Measurements from ENCODE around the gene KCNK7. TPM values are rescaled to one million over a fixed set of nuclear protein-coding genes. Genes with fewer than 3 reads are reported as not detected.
A peak's percentile ranks its signal among the peaks of the same experiment; 100 is the strongest.

KCNK7 gene
- total and polyA plus RNA-seq, 2 donors = 0.66 to 3.8 TPM

DNA sequence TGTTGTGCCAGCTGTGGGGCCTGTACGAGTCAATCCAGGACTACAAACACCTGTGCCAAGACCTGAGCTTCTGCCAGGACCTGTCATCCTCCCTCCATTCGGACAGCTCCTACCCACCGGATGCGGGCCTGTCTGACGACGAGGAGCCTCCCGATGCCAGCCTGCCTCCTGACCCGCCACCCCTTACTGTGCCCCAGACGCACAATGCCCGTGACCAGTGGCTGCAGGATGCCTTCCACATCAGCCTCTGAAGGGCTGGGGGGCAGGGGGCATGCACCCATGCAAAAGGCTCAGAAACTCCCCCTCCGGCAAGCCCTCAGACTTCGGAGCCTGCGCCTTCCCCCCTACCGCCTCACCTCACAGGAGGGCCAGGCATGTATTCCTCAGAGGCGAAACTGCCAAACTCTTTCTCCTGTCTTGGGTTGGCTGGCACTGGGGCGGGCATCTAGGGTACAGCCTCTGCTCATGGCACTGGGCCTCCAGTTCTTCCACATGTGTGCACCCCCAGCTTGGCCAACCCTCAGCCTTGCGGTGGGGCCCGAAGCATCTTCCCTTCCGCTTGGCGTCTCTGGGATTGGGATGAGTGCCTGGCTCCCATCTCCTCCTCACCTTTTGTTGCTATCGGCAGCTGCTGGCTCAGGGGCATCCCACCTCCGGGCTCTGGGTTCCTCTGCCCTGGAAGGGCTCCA, 22.1 kb downstream of the KCNK7 start:
- H3K4me3 ChIP-seq (ENCODE audit: low read length in 2 of 2) = peak overlapping the region; percentile 66 to 84
- H3K27ac ChIP-seq (ENCODE audit: low read depth in 1 of 2, low read length in 1 of 2) = peak overlapping the region; percentile 66 to 78
- H3K36me3 ChIP-seq (ENCODE audit: control insufficient read depth in 2 of 2, insufficient read depth in 2 of 2, low read length in 1 of 2) = peaks cover 6 to 8% of the 10 kb centered on the region in 2 donors
- WGBS = 67% methylated on average over 22 of the region's 22 CpGs
- DNase-seq (ENCODE audit: low read depth in 6 of 9, low spot score in 9 of 9) = no peak
- no peaks in the 10 kb centered on the region for H3K27me3 ChIP-seq (ENCODE audit: control insufficient read depth in 2 of 2, insufficient read depth in 1 of 2, low read length in 1 of 2)
- H3K4me1 ChIP-seq (ENCODE audit: control insufficient read depth in 2 of 2, insufficient read depth in 2 of 2, low read length in 2 of 2) = peaks cover 43 to 74% of the 10 kb centered on the region in 2 donors
- H3K9me3 ChIP-seq (ENCODE audit: control insufficient read depth in 2 of 2, insufficient read depth in 1 of 2, low read length in 1 of 2) = no peaks in the 10 kb centered on the region

- Histone ChIP-seq H3K27ac (ENCODE audit: low read depth in 1 of 2, low read length in 1 of 2) (peak within 1 kb of the TSS; percentile 78 to 82), H3K27me3 (ENCODE audit: control insufficient read depth in 2 of 2, insufficient read depth in 1 of 2, low read length in 1 of 2) (no peaks in the 10 kb centered on the region), H3K4me3 (ENCODE audit: low read length in 2 of 2) (peak within 1 kb of the TSS; percentile 80 to 84), H3K9me3 (ENCODE audit: control insufficient read depth in 2 of 2, insufficient read depth in 1 of 2, low read length in 1 of 2) (no peaks in the 10 kb centered on the region), H3K36me3 (ENCODE audit: control insufficient read depth in 2 of 2, insufficient read depth in 2 of 2, low read length in 1 of 2) (peaks cover 4 to 12% of the 10 kb centered on the region in 2 donors), H3K4me1 (ENCODE audit: control insufficient read depth in 2 of 2, insufficient read depth in 2 of 2, low read length in 2 of 2) (peaks cover 43 to 73% of the 10 kb centered on the region in 2 donors)
- WGBS = under 1% methylated on average over 86 of the region's 86 CpGs
- DNase-seq (ENCODE audit: low read depth in 6 of 9, low spot score in 9 of 9) = peak in 7 of 9 donors; percentile 79 to 95 (median 90)
These were observed 23.1 kb downstream of the KCNK7 start, which contains the start of gene FAM89B for GRCh38 chr11:65572356-65573051. FAM89B (plus strand) TSS chr11:65572538; CDS start chr11:65572670, 132 bp downstream.

GRCh38 chr11:65571940-65572339, 23.7 kb downstream of the KCNK7 start:
- DNase-seq (ENCODE audit: low read depth in 6 of 9, low spot score in 9 of 9) = no peak
- H3K4me1 ChIP-seq (ENCODE audit: control insufficient read depth in 2 of 2, insufficient read depth in 2 of 2, low read length in 2 of 2) = peaks cover 39 to 67% of the 10 kb centered on the region in 2 donors
- no peaks in the 10 kb centered on the region for H3K9me3 ChIP-seq (ENCODE audit: control insufficient read depth in 2 of 2, insufficient read depth in 1 of 2, low read length in 1 of 2)
- 14% methylated on average over 11 of the region's 11 CpGs for WGBS
- H3K27me3 ChIP-seq (ENCODE audit: control insufficient read depth in 2 of 2, insufficient read depth in 1 of 2, low read length in 1 of 2) = no peaks in the 10 kb centered on the region
- H3K4me3 ChIP-seq (ENCODE audit: low read length in 2 of 2) = peak overlapping the region; percentile 80 to 84
- peak overlapping the region; percentile 47 to 82 for H3K27ac ChIP-seq (ENCODE audit: low read depth in 1 of 2, low read length in 1 of 2)
- H3K36me3 ChIP-seq (ENCODE audit: control insufficient read depth in 2 of 2, insufficient read depth in 2 of 2, low read length in 1 of 2) = peaks cover 4 to 12% of the 10 kb centered on the region in 2 donors

GRCh38 chr11:65571420-65571819, 24.2 kb downstream of the KCNK7 start:
- Histone ChIP-seq H3K4me1 (ENCODE audit: control insufficient read depth in 2 of 2, insufficient read depth in 2 of 2, low read length in 2 of 2) (peaks cover 34 to 65% of the 10 kb centered on the region in 2 donors), H3K9me3 (ENCODE audit: control insufficient read depth in 2 of 2, insufficient read depth in 1 of 2, low read length in 1 of 2) (no peaks in the 10 kb centered on the region), H3K27ac (ENCODE audit: low read depth in 1 of 2, low read length in 1 of 2) (peak overlapping the region; percentile 47 to 82), H3K4me3 (ENCODE audit: low read length in 2 of 2) (peak overlapping the region; percentile 80 to 84), H3K36me3 (ENCODE audit: control insufficient read depth in 2 of 2, insufficient read depth in 2 of 2, low read length in 1 of 2) (peaks cover 4 to 14% of the 10 kb centered on the region in 2 donors), H3K27me3 (ENCODE audit: control insufficient read depth in 2 of 2, insufficient read depth in 1 of 2, low read length in 1 of 2) (no peaks in the 10 kb centered on the region)
- 91% methylated on average over 9 of the region's 9 CpGs for WGBS
- DNase-seq (ENCODE audit: low read depth in 6 of 9, low spot score in 9 of 9) = no peak

DNA sequence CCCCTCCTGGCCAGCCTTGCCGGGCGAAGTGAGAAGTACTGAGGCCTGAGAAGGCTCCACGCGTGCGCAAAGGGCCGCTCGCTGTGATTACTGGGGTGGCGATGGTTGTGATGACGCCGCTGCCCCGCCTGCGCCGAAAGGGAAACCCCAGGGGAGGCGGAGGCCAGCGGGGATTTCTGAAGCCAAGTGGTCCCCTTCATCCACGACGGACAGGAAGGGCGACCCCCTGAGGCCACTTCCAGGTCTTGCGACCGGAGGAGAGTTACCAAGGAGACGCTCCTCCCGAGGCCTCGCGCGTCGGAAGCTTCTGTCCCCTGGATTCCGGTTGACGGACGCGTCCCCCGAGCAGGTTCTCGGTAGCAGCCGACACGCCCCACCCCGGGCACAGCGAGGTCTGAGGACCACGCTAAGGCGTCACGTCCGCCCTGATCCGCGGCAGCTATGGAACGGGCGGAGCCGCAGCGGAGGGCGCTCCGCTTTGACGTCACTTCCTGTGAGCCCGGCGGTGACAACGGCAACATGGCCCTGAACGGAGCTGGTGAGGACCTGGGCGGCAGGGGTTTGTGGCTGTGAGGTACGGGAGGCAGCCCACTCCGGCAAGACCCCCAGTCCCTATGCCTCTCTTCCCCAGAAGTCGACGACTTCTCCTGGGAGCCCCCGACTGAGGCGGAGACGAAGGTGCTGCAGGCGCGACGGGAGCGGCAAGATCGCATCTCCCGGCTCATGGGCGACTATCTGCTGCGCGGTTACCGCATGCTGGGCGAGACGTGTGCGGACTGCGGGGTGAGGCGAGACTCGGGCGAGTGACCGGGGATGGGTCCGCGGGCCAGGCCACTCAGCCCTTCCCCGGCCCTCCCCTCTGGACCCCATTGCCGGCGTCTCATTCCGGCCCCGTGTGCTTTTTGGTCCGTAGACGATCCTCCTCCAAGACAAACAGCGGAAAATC, 25.4 kb downstream of the KCNK7 start, which contains the start of gene ZNRD2:
TSS of gene ZNRD2 (plus strand) at position 505 of the 946 bp plus-strand sequence. CDS start at position 520, 15 bp downstream.
- H3K27me3 ChIP-seq (ENCODE audit: control insufficient read depth in 2 of 2, insufficient read depth in 1 of 2, low read length in 1 of 2) = no peaks in the 10 kb centered on the region
- H3K27ac ChIP-seq (ENCODE audit: low read depth in 1 of 2, low read length in 1 of 2) = peak within 1 kb of the TSS; percentile 93 to 98
- peak within 1 kb of the TSS; percentile 80 to 84 for H3K4me3 ChIP-seq (ENCODE audit: low read length in 2 of 2)
- under 1% methylated on average over 89 of the region's 89 CpGs for WGBS
- H3K4me1 ChIP-seq (ENCODE audit: control insufficient read depth in 2 of 2, insufficient read depth in 2 of 2, low read length in 2 of 2) = peaks cover 37 to 69% of the 10 kb centered on the region in 2 donors
- no peaks in the 10 kb centered on the region for H3K9me3 ChIP-seq (ENCODE audit: control insufficient read depth in 2 of 2, insufficient read depth in 1 of 2, low read length in 1 of 2)
- peaks cover 4 to 14% of the 10 kb centered on the region in 2 donors for H3K36me3 ChIP-seq (ENCODE audit: control insufficient read depth in 2 of 2, insufficient read depth in 2 of 2, low read length in 1 of 2)
- peak; percentile 91 to 98 (median 95) for DNase-seq (ENCODE audit: low read depth in 6 of 9, low spot score in 9 of 9)

DNA sequence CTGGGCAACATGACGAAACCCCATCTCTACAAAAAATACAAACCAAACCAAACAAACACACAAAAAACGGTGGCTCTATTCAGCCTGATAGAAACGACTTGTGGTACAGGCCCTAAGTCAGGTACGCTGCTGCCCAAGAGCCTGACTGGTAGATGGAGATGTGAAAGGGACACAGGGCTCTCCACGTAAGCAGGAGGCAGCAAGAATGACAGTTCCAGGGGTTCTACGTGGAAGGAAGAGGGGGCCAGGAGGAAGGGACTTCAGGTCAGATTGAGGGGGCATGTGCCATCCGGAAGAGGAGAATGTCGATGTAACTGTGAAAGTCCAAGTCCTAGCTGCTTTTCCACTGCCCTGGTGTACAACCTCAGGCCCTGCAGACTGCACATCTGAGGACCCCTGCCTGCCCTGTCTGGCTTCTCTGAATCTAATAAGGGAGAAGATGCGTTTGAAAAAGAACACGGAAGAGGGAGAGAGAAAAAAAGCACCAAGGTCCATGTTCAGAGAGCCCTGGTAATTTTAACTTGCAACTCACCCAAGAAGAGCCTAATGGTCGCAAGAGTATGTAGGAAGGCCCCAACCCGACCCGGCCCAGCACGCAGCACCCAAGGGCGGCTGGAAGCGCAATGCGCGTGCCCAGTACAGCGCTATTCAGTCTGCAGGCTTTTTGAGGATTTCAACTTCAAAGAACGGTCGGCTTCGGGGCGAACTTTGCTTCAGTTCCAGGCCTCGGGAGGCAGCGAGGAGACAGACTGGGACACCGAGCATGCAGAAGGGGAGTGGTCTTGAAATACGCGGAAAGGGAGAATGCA, 26.2 kb downstream of the KCNK7 start:
- Histone ChIP-seq H3K9me3 (ENCODE audit: control insufficient read depth in 2 of 2, insufficient read depth in 1 of 2, low read length in 1 of 2) (no peaks in the 10 kb centered on the region), H3K27ac (ENCODE audit: low read depth in 1 of 2, low read length in 1 of 2) (peak overlapping the region; percentile 93 to 98), H3K4me1 (ENCODE audit: control insufficient read depth in 2 of 2, insufficient read depth in 2 of 2, low read length in 2 of 2) (peaks cover 34 to 70% of the 10 kb centered on the region in 2 donors), H3K36me3 (ENCODE audit: control insufficient read depth in 2 of 2, insufficient read depth in 2 of 2, low read length in 1 of 2) (peaks cover 4 to 14% of the 10 kb centered on the region in 2 donors), H3K4me3 (ENCODE audit: low read length in 2 of 2) (peak overlapping the region; percentile 80 to 84), H3K27me3 (ENCODE audit: control insufficient read depth in 2 of 2, insufficient read depth in 1 of 2, low read length in 1 of 2) (no peaks in the 10 kb centered on the region)
- no peak for DNase-seq (ENCODE audit: low read depth in 6 of 9, low spot score in 9 of 9)
- 10% methylated on average over 28 of the region's 28 CpGs for WGBS

DNA sequence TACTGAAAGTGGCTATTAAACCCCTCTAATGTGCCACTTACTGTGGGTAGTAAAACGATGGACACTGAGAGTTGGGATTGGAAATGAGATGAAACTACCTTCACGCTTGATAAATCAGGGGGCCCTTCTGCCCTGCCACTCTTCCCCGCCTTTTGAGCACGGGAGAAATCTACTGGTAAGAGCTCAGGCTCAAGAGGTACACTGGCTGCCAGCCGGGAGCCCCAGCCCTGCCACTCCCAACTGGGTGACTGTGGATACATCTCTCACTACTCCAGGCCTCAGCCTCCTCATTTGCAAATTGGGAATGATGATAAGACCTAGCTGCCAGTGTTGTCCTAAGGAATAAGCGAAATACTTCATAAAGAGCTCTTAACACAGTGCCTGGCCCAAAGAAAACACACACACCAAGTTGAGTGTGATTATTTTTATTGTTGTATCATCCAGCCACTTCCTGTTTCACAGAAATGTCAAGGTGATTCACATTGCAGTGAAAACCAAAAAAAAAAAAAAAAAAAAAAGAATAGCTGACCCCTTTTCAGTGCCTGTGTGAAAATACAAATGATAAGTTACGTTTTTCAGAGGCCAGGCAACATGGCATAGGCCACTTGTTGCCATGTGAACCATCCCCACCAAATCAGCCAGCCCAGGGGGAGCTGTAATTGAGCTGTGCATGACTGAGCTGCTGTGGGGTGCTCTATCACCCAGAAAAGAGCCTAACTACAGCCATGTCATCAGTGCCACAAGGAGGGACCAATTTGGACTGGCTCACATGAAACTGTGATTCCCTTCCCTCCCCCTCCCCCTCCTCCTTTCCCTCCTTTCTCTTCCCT, 29.8 kb downstream of the KCNK7 start:
- no peak for DNase-seq (ENCODE audit: low read depth in 6 of 9, low spot score in 9 of 9)
- Histone ChIP-seq H3K27ac (ENCODE audit: low read depth in 1 of 2, low read length in 1 of 2) (peak overlapping the region; percentile 56 to 76), H3K4me3 (ENCODE audit: low read length in 2 of 2) (no peak overlapping the region), H3K36me3 (ENCODE audit: control insufficient read depth in 2 of 2, insufficient read depth in 2 of 2, low read length in 1 of 2) (peaks cover 4 to 10% of the 10 kb centered on the region in 2 donors), H3K9me3 (ENCODE audit: control insufficient read depth in 2 of 2, insufficient read depth in 1 of 2, low read length in 1 of 2) (no peaks in the 10 kb centered on the region), H3K4me1 (ENCODE audit: control insufficient read depth in 2 of 2, insufficient read depth in 2 of 2, low read length in 2 of 2) (peaks cover 17 to 48% of the 10 kb centered on the region in 2 donors), H3K27me3 (ENCODE audit: control insufficient read depth in 2 of 2, insufficient read depth in 1 of 2, low read length in 1 of 2) (peaks cover 0 to 4% of the 10 kb centered on the region in 2 donors)
- WGBS = 91% methylated on average over 7 of the region's 7 CpGs
